Liver (tissue), 9 donors: ENCODE results near the gene CDH4. TPM values are rescaled to one million over a fixed set of nuclear protein-coding genes. Genes with fewer than 3 reads are reported as not detected.

Experiments
- DNase-seq: peaks from one replicate; pipeline ENCODE4 v3.0.0-alpha.2; 2017; ENCODE audit warnings: low spot score
- H3K27ac ChIP-seq, 2 donors: one replicate each; pipeline ENCODE4 v1.7.0; 2013; ENCODE audit warnings: inconsistent platforms in 2 of 2, low read length in 2 of 2, control low read depth in 1 of 2, low read depth in 1 of 2, mild to moderate bottlenecking in 1 of 2
- H3K27me3 ChIP-seq, 4 donors: one replicate each; pipeline versions ENCODE4 v1.6.1 to v1.7.0; 2013; ENCODE audit warnings: low read length in 3 of 4, inconsistent platforms in 1 of 4, mild to moderate bottlenecking in 1 of 4, moderate library complexity in 1 of 4; ENCODE audit not compliant: control insufficient read depth in 4 of 4, insufficient read depth in 4 of 4
- H3K36me3 ChIP-seq, 4 donors: one replicate each; pipeline versions ENCODE4 v1.6.1 to v1.7.0; 2013; ENCODE audit warnings: low read length in 3 of 4, mild to moderate bottlenecking in 3 of 4, low read depth in 1 of 4, moderate library complexity in 1 of 4; ENCODE audit not compliant: control insufficient read depth in 4 of 4, insufficient read depth in 3 of 4
- H3K4me1 ChIP-seq, 4 donors: one replicate each; pipeline versions ENCODE4 v1.6.1 to v1.7.0; 2013; ENCODE audit warnings: low read length in 3 of 4, mild to moderate bottlenecking in 3 of 4, moderate library complexity in 1 of 4; ENCODE audit not compliant: control insufficient read depth in 4 of 4, insufficient read depth in 4 of 4
- H3K4me3 ChIP-seq, 3 donors: one replicate each; pipeline versions ENCODE4 v1.6.1 to v1.7.0; 2013; ENCODE audit warnings: low read length in 3 of 3, control low read depth in 1 of 3, low read depth in 1 of 3, mild to moderate bottlenecking in 1 of 3
- H3K9ac ChIP-seq, 2 donors: one replicate each; pipeline ENCODE4 v1.7.0; 2013; ENCODE audit warnings: low read length in 2 of 2, mild to moderate bottlenecking in 2 of 2, moderate library complexity in 2 of 2, control low read depth in 1 of 2, low read depth in 1 of 2
- H3K9me3 ChIP-seq, 4 donors: one replicate each; pipeline versions ENCODE4 v1.6.1 to v1.7.0; 2013; ENCODE audit warnings: low read length in 3 of 4; ENCODE audit not compliant: control insufficient read depth in 4 of 4
- CTCF ChIP-seq: fragments of 150-350 bp; IDR thresholded peaks from 2 replicates; pipeline ENCODE4 v1.5.1; 2017; ENCODE audit warnings: improper control_type of control experiment, low read depth, low read length; ENCODE audit not compliant: missing input control
- EGR1 ChIP-seq, 2 donors: IDR thresholded peaks; 2 replicates each; pipeline ENCODE4 v1.6.1; 2016 to 2018; ENCODE audit warnings: antibody characterized with exemption in 2 of 2, low read depth in 2 of 2
- FOXA1 ChIP-seq: IDR thresholded peaks from 2 replicates; pipeline ENCODE4 v1.6.1; 2016; ENCODE audit warnings: antibody characterized with exemption
- FOXA2 ChIP-seq: IDR thresholded peaks from 2 replicates; pipeline ENCODE4 v1.6.1; 2016; ENCODE audit warnings: antibody characterized with exemption
- GABPA ChIP-seq, 2 donors: IDR thresholded peaks in 1 of 2; conservative IDR thresholded peaks in 1 of 2; 2 replicates each; pipeline ENCODE4 v1.6.1; 2016; ENCODE audit warnings: antibody characterized with exemption in 2 of 2, mild to moderate bottlenecking in 1 of 2, moderate library complexity in 1 of 2
- HNF4A ChIP-seq, 2 donors: conservative IDR thresholded peaks; 2 replicates each; pipeline ENCODE4 v1.6.1; 2016; ENCODE audit warnings: antibody characterized with exemption in 2 of 2, mild to moderate bottlenecking in 2 of 2
- HNF4G ChIP-seq: IDR thresholded peaks from 2 replicates; pipeline ENCODE4 v1.6.1; 2016; ENCODE audit warnings: antibody characterized with exemption
- JUND ChIP-seq, 2 donors: IDR thresholded peaks; 2 replicates each; pipeline ENCODE4 v1.6.1; 2016; ENCODE audit warnings: antibody characterized with exemption in 2 of 2
- NR2F2 ChIP-seq: IDR thresholded peaks from 2 replicates; pipeline ENCODE4 v1.6.1; 2016; ENCODE audit warnings: antibody characterized with exemption
- RAD21 ChIP-seq, 2 donors: IDR thresholded peaks; 2 replicates each; pipeline ENCODE4 v1.6.1; 2016; ENCODE audit warnings: antibody characterized with exemption in 2 of 2, mild to moderate bottlenecking in 2 of 2
- REST ChIP-seq: IDR thresholded peaks from 2 replicates; pipeline ENCODE4 v1.6.1; 2016; ENCODE audit warnings: antibody characterized with exemption, mild to moderate bottlenecking
- RXRA ChIP-seq, 2 donors: IDR thresholded peaks; 2 replicates each; pipeline ENCODE4 v1.6.1; 2017 to 2018; ENCODE audit warnings: antibody characterized with exemption in 2 of 2, mild to moderate bottlenecking in 1 of 2
- SP1 ChIP-seq: IDR thresholded peaks from 2 replicates; pipeline ENCODE4 v1.6.1; 2018; ENCODE audit warnings: antibody characterized with exemption, mild to moderate bottlenecking
- TAF1 ChIP-seq: conservative IDR thresholded peaks from 2 replicates; pipeline ENCODE4 v1.6.1; 2016; ENCODE audit warnings: antibody characterized with exemption, mild to moderate bottlenecking
- YY1 ChIP-seq: IDR thresholded peaks from 2 replicates; pipeline ENCODE4 v1.6.1; 2016; ENCODE audit warnings: antibody characterized with exemption, mild to moderate bottlenecking
- ZBTB33 ChIP-seq: IDR thresholded peaks from 2 replicates; pipeline ENCODE4 v1.6.1; 2016; ENCODE audit warnings: antibody characterized with exemption
- WGBS: extraction: QIAGEN DNeasy Blood & Tissue Kit; methylation state at CpG from one replicate; pipeline ENCODE4 v1.1.7; 2013; 5-methylcytosine and 5-hydroxymethylcytosine counted together
- polyA plus RNA-seq, 2 donors: library from polyadenylated mRNA; stranded (reverse) in 1 of 2; unstranded in 1 of 2; fragments of 200-250 nt in 1 of 2; fragments of >200 nt in 1 of 2; fragmentation: Nextera tagmentation in 1 of 2; extraction: Ambion mirVana in 1 of 2; gene quantifications; one replicate each; pipeline versions ENCODE4 v1.2.1 to v1.2.3, GENCODE V29; 2013 to 2015
- total RNA-seq, 2 donors: library from RNA; depleted of rRNA; stranded (reverse); fragments of >200 nt; gene quantifications; one replicate each; pipeline ENCODE4 v1.2.3, GENCODE V29; 2014
- TF ChIP-seq, protein P1 (sequence below): IDR thresholded peaks from 2 replicates; pipeline ENCODE4 v1.6.1; 2016; ENCODE audit warnings: antibody characterized with exemption
- TF ChIP-seq, protein P2 (sequence below): IDR thresholded peaks from 2 replicates; pipeline ENCODE4 v1.6.1; 2016; ENCODE audit warnings: antibody characterized with exemption
- donor health status: healthy.
- donor health status: healthy.
- donor health status: healthy.
- donor health status: healthy.
- donor health status: healthy.

Gene CDH4
- total and polyA plus RNA-seq, 4 donors: 0.03 to 0.25 (median 0.19) TPM; not detected in 1

DNA sequence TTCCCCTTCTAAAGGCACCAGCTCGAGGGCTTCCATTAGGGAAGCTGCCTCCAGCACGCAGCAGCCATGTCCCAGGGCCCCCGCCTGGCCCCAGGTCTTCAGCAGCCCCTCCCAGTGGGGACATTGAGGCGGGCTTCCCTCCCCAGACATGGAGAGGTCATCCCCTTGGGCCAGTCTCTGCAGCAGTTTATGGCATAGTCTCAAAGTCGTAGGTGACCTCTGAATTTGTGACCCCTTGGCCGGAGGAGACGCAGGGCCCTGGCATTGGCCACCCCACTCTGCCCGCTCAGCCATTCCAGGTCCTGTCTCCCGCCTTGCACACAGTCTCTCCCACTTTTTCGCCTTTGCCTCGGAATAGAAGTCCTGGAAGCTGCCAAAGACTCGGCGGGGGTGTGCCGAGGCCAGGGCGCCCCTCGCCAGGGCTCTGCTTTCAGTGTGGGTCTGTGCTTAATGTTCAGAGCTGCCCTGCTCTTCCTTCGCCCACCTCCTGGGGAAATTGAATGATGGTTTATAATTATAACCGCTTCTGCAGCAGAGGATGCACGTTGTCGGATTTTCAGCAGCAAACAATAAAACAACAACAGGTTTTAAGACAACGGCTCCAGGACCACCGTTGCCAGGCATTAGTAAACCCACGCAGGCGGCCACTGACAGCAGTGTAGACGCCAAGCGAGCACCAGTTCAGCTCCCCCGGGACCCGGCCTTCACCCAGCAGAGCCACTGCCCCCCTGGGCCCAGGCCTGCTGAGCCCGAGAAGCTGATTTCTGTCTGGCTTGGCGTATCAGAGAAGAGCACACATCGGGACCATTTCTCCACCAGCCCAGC is 626.6 kb downstream of the CDH4 start:
- no peak overlapping the region for H3K9ac ChIP-seq
- H3K27me3 ChIP-seq: peaks cover 0 to 4% (median 0%) of the 10 kb centered on the region in 4 donors
- no peaks in the 10 kb centered on the region for H3K4me1 ChIP-seq
- 83% methylated on average over 31 of the region's 31 CpGs for WGBS
- no peak for DNase-seq
- no peaks in the 10 kb centered on the region for H3K9me3 ChIP-seq
- no peaks in the 10 kb centered on the region for H3K36me3 ChIP-seq
- TF ChIP-seq SP1: no peak
- no peak for TF ChIP-seq HNF4A (conservative IDR thresholded peaks at IDR 0.05)
- no peak for TF ChIP-seq FOXA2
- no peak for TF ChIP-seq ZBTB33
- no peak for TF ChIP-seq GABPA (IDR thresholded peaks at IDR 0.05 in 1 of 2, conservative IDR thresholded peaks at IDR 0.05 in 1 of 2)
- TF ChIP-seq, protein P1, sequence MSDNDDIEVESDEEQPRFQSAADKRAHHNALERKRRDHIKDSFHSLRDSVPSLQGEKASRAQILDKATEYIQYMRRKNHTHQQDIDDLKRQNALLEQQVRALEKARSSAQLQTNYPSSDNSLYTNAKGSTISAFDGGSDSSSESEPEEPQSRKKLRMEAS: no peak
- TF ChIP-seq FOXA1: no peak
- no peak for TF ChIP-seq HNF4G
- TF ChIP-seq TAF1: no peak
- TF ChIP-seq JUND (IDR thresholded peaks at IDR 0.05): no peak
- no peak for TF ChIP-seq RAD21 (IDR thresholded peaks at IDR 0.05)
- TF ChIP-seq EGR1 (IDR thresholded peaks at IDR 0.05; ENCODE audit: low read depth in 2 of 2): no peak
- TF ChIP-seq REST: no peak
- TF ChIP-seq NR2F2: no peak
- no peak for TF ChIP-seq YY1
- no peak for TF ChIP-seq CTCF
- no peak for TF ChIP-seq RXRA (IDR thresholded peaks at IDR 0.05)
- TF ChIP-seq, protein P2, sequence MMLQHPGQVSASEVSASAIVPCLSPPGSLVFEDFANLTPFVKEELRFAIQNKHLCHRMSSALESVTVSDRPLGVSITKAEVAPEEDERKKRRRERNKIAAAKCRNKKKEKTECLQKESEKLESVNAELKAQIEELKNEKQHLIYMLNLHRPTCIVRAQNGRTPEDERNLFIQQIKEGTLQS: no peak
- no peak overlapping the region for H3K27ac ChIP-seq
- H3K4me3 ChIP-seq: no peak overlapping the region
